NCI-H2227 treated with DMSO at 0.1 percent for 48 hours (cell line): ENCODE results near the gene ACSS2.

Experiments used
- DNase-seq: peaks from one replicate; lab custom pipeline; 2025; lab: John Stamatoyannopoulos, UW

Gene ACSS2

DNA sequence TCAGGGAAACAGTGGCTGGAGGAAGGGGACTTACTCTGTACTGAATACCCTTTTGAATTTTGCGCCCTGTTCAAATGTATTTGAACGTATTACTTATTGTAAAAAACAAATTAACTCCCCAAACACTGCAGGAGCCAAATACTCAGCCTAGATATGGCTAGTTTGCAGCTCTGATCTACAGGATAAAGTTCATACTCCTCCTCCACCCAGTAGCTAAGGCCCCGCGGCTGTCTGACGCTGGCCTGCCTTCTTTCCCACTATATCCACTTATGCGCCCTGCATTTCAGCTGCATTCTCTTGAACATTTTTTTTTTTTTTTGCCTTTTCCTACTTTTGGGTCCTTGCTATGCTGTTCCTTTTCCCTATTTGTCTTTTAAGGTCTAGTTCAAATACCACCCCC is 72.7 kb downstream of the ACSS2 start:
- no peak for DNase-seq

DNA sequence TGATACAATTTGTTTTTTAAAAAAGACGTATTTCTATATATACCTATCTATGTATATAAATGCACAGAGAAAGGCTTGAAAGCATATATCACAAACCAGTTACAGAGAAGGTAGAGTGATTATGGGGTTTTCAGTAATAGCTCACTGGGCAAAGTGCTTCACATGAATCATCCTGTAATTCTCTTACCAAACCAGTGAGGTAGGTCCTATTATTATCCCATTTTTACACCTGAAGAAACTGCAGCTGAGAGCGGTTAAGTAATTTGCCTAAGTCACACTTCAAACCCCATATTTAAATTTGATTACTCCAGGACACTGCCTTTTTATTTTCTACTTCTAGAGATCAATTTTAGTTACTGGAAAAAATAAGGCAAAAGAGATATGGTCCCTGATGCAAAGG is 74.8 kb downstream of the ACSS2 start:
- peak; percentile 59 for DNase-seq

GRCh38 chr20:34951652-34952051 is 75.2 kb downstream of the ACSS2 start:
- DNase-seq: peak; percentile 49

GRCh38 chr20:34952671-34953070 is 76.3 kb downstream of the ACSS2 start:
- DNase-seq: no peak

GRCh38 chr20:34953960-34954359 is 77.5 kb downstream of the ACSS2 start:
- DNase-seq: no peak

- no peak for DNase-seq
Measured at GRCh38 chr20:34954904-34955230, 78.5 kb downstream of the ACSS2 start.

- DNase-seq: peak; percentile 92
Measured at GRCh38 chr20:34955231-34956040, 79.0 kb downstream of the ACSS2 start, which contains the start of the genes GSS and MYH7B. Gene GSS (minus strand): TSS chr20:34955806. CDS start chr20:34951852, 3,954 bp downstream. Gene MYH7B (plus strand): TSS chr20:34955868. CDS start chr20:34978006, 22,138 bp downstream.

GRCh38 chr20:34956041-34956458 is 79.6 kb downstream of the ACSS2 start:
- no peak for DNase-seq

DNA sequence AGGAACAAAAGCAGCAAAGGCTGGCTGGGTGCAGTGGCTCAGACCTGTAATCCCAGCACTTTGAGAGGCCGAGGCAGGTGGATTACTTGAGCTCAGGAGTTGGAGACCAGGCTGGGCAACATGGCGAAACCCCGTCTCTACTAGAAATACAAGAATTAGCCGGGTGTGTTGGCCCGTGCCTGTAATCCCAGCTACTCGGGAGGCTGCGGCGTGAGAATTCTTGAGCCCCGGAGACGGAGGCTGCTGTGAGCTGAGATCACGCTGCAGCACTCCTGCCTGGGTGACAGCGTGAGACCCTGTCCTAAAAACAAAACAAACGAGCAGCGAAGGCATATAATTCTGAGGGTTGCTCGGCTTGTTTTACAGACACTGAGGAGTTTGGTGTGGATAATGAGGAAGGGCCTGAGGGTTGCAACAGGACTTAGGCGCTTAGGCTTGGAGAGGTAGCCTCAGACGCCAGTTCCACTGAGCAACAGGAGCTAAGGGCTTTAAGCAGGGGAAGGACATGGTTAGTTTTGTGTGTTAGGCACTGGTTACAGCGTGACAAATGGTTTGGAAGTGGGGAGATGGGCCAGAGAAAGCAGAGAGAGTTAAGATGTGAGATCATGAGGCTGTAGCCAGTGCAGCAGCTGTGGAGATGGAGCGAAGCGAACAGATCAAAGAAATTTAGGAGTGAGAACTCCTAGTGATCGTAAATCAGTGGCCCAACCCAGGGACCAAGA is 80.5 kb downstream of the ACSS2 start:
- no peak for DNase-seq

DNA sequence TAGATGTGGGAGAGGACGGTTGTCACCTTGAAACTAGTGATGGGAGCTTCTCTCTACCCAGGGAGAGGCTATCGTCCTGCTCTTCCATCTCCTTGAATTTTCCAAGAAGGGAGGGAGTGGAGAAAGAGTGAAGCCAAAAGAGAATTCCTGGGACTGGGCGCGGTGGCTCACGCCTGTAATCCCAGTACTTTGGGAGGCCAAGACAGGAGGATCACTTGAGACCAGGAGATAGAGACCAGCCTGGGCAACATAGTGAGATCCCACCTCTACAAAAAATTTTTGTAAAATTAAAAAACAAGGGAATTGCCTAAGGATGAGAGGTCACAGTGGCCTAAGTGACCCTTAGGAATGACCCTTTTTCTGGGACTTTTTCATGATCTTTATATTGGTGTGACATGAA is 88.1 kb downstream of the ACSS2 start:
- no peak for DNase-seq

GRCh38 chr20:34965051-34965450 is 88.6 kb downstream of the ACSS2 start:
- DNase-seq: no peak

- no peak for DNase-seq
Measured at GRCh38 chr20:34967421-34967820, 91.0 kb downstream of the ACSS2 start.

- DNase-seq: no peak
Measured at GRCh38 chr20:34968042-34968775, 91.8 kb downstream of the ACSS2 start.

DNA sequence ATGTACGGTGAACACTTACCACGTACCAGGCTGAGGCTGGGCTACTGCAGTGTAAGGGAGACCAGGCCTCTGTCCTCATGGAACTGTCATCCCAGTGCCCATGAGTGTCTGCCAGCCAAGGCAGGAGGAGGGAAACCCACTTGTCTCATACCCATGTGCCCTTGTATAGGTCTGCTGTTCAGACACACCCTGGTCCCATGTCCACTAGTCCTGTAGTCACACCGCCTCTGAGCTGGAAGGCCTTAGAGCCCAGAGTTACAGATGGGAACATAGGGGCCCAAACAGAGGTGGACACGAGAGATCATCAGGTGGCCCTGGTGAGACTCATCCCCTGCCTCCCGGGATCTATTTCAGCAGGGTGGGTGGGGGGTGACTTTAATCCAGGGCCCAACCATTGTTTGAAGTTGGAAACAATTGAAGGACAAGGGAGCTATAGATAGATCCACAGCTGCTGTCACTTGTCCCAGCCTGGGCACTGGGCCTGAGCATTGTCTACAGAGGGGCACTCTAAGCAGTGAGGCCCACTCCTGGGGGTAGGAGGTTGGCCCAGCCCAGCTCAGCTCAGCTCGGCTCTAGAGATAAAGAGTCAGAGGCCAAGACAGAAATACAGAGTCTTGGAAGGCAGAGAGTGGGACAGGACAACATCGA is 93.9 kb downstream of the ACSS2 start:
- DNase-seq: no peak

DNA sequence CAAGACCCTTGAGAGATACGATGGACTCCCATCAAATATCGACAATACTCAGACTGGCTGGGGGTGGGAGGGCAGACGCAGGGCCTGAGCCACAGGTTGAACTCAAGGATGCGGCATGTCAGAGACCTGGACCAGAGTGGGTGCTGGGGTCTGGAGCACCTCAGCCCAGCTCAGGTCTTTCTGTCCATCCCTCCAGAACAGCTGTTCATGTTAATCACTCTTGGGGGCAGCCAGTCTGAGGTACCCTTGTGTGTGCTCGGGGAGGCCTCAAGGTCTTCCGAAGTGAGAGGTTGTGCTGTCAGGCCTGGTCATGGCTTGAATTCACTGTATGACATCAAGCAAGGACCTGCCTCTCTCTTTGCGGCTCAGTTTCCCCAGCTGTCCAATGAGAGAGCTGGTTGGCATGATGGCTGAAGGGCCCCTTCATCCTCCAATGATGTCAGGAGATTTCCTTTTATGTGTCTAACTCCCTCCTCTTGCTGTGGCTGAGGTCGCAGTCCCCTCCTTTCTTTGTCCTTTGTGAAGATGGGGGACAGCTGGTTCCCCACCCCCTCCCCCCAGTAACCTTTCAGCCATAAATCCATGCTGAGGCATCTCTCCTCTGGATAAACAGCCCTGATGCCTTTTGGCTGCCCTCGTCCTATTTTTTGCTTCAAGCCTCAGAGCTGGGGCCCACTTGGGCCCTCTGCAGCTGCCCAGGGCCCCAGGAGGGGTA is 94.6 kb downstream of the ACSS2 start:
- DNase-seq: no peak

DNA sequence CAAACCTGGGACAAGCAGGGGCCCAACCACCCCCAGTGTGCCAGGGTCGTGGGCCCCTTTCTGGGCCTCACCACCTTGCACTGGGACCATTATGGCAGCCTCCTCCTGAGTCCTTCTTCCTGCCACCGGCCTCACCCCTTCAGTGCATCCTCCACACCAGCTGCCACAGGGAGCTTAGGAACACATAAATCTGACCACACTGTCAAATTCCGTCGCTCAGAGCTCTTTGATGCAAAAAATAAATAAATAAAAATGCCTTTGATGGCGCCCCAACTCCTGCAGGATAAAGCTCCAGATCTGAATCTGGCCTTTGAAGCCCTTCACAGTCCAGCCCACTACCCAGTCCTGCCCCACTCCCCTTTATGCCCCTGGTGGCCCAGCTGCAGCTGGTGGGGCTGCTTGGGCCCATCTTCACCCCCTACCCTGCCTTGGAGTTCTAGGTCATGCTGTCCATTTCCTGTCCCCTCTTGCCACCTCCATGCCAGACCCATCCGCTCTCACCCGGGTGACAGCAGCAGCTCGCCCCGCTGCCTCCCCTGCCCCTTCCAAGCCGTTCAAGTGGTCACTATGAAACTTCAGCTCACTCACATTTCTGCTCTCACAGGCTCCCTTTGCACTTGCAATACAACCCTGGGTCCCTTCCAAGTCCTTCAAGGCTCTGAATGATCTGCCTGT is 95.3 kb downstream of the ACSS2 start:
- DNase-seq: no peak

DNA sequence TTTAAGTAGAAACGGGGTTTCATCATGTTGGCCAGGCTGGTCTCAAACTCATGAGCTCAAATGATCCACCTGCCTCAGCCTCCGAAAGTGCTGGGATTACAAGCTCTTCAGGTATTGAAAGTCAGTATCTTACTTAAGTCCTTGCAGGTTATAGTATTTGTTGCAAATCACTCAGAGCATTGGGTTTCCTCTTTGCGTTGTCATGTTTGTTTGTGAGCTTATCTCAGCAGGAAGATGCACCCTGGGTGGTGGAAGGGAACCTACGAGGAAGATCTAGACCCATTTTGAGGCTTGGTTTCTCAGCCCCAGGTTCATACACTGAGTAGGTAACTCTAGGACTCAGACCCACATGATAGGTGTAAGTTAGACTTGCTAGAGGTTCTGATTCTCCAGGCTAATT is 97.8 kb downstream of the ACSS2 start:
- DNase-seq: no peak

- no peak for DNase-seq
Measured at GRCh38 chr20:34976286-34976685, 99.9 kb downstream of the ACSS2 start.
